Fibroblast of mammary gland (primary cell): ENCODE measurements around the gene FRS3.

ENCODE experiments used
- DNase-seq: peaks from one replicate; pipeline ENCODE4 v3.0.0-alpha.2; 2010; ENCODE audit warnings: low read depth
- H3K4me3 ChIP-seq: 2 replicates; pipeline ENCODE4 v1.5.1; 2011; ENCODE audit warnings: low read depth, mild to moderate bottlenecking, low read length, moderate library complexity; ENCODE audit not compliant: control insufficient read depth
- CTCF ChIP-seq: conservative IDR thresholded peaks from 2 replicates; pipeline ENCODE4 v1.5.1; 2011; ENCODE audit warnings: low read depth, low read length, inconsistent platforms; ENCODE audit not compliant: control insufficient read depth, insufficient read depth

The FRS3 gene

DNA sequence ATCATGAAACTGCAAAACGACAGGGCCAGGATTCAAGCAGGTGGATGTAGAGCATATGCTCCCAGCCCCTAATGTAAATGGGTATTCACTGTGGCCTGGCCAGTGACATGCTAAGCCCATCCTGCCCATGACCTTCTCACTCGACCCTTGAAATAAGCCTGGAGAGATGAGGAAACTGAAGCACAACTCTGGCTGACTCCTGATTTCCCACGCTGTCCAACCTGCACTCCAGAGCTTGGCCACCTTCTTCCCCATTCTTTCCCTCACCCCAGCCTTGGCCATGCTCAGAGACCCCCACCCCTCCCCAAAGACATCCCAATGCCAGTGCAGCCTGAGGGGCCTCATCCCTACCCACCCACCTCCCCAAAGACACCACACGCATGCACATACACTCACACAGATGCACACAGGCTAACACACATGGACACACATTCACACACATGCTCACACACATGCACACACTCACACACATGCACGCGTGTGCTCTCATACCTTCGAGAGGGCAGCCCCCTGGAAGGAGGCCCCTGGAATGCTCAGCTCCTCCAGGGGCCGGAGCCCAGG, 56.7 kb downstream of the FRS3 start:
- H3K4me3 ChIP-seq, result no peak overlapping the region
- no peak for TF ChIP-seq CTCF
- no peak for DNase-seq

- no peak for DNase-seq
- TF ChIP-seq CTCF, result no peak
- no peak overlapping the region for H3K4me3 ChIP-seq
Observed at GRCh38 chr6:41721414-41721813, 58.3 kb downstream of the FRS3 start.

- TF ChIP-seq CTCF, result no peak
- no peak overlapping the region for H3K4me3 ChIP-seq
- no peak for DNase-seq
Observed at GRCh38 chr6:41720783-41721182, 58.9 kb downstream of the FRS3 start.

DNA sequence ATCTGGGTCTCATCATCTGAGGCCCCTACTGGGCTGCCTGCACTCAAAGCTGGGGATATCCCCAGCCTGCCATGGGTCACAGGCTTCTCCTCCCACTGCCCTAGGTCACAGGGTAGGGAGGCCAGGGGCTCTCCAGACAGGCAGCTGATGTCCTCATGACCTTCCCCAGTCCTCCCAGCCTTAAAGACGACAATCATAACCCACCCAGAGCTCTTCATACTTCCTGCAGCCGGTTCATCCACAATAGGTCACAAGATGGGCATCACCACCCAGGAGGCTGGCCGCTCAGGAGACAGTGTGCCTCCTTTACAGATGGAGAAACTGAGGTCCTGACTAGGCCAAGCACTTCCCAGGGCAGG, 59.5 kb downstream of the FRS3 start:
- no peak for DNase-seq
- no peak for TF ChIP-seq CTCF
- H3K4me3 ChIP-seq, result no peak overlapping the region
